Omental fat pad (tissue), 4 donors: ENCODE results near the gene C16orf95. TPM values are rescaled to one million over a fixed set of nuclear protein-coding genes. Genes with fewer than 3 reads are reported as not detected.

ENCODE experiments used
- ATAC-seq: fragments of 150-250 bp; one replicate; pipeline ENCODE4 v1.9.1; 2016; ENCODE audit warnings: mild to moderate bottlenecking, moderate library complexity; ENCODE audit not compliant: low FRiP score
- DNase-seq: peaks from one replicate; pipeline ENCODE4 v3.0.0-alpha.2; 2019; ENCODE audit warnings: low spot score
- total RNA-seq, 4 donors: library from RNA; depleted of rRNA; stranded (reverse); fragments of >200 nt; gene quantifications; one replicate each; pipeline ENCODE4 v1.1.0, GENCODE V29; 2016
- TF ChIP-seq, protein P1 (sequence below), 3 donors: fragments of 450-650 bp; IDR thresholded peaks; one replicate each; pipeline ENCODE4 v1.5.1; 2016 to 2017; ENCODE audit warnings: antibody characterized with exemption in 3 of 3, mild to moderate bottlenecking in 3 of 3, moderate library complexity in 2 of 3

C16orf95 gene
- total RNA-seq, 4 donors from 2014 or later: 1.6 to 7.1 (median 2.5) TPM

- no peak for ATAC-seq
- no peak for DNase-seq
- TF ChIP-seq, protein P1, sequence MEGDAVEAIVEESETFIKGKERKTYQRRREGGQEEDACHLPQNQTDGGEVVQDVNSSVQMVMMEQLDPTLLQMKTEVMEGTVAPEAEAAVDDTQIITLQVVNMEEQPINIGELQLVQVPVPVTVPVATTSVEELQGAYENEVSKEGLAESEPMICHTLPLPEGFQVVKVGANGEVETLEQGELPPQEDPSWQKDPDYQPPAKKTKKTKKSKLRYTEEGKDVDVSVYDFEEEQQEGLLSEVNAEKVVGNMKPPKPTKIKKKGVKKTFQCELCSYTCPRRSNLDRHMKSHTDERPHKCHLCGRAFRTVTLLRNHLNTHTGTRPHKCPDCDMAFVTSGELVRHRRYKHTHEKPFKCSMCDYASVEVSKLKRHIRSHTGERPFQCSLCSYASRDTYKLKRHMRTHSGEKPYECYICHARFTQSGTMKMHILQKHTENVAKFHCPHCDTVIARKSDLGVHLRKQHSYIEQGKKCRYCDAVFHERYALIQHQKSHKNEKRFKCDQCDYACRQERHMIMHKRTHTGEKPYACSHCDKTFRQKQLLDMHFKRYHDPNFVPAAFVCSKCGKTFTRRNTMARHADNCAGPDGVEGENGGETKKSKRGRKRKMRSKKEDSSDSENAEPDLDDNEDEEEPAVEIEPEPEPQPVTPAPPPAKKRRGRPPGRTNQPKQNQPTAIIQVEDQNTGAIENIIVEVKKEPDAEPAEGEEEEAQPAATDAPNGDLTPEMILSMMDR (IDR thresholded peaks at IDR 0.05): no peak
Measured at GRCh38 chr16:87352818-87353217, 35.6 kb upstream of the C16orf95 start.

DNA sequence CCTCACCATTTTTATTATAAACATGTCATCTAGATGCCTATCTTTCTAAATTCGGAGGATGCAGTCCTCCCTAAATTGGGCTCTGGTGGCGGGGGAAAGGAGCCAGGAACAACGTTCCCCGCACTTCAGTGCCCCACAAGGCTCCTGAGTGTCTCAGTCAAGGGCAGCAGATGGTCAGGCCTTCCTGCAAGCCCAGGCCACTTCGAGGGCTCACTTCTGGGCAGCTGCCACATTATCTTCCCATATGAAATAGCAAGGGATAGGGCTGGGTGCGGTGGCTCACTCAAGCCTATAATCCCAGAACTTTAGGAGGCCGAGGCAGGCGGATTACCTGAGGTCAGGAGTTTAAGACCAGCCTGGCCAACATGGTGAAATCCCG lies 34.1 kb upstream of the C16orf95 start:
- no peak for DNase-seq
- ATAC-seq: no peak
- TF ChIP-seq, protein P1 (IDR thresholded peaks at IDR 0.05): no peak

GRCh38 chr16:87350681-87351319 lies 33.6 kb upstream of the C16orf95 start:
- ATAC-seq (no peak), DNase-seq (no peak)
- TF ChIP-seq, protein P1 (IDR thresholded peaks at IDR 0.05): no peak

DNA sequence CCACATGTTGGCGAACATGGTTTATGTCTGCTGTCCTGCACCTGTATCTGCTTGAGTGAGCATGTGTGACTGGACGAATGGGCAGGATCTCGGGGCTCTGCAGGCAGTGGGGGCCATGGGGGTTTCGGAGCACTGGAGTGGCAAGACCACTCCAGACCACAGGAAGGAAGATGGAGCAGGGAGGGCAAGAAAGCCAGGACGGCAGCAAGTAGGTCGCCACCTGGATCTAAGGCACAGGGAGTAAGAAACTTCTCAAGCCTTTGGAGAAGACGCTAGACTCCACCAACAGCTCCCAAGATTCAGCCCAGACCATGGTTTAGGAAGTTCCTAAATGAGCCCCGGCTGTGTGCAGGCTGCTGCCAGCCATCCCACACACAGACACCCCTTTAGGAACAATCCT lies 32.8 kb upstream of the C16orf95 start:
- TF ChIP-seq, protein P1 (IDR thresholded peaks at IDR 0.05): no peak
- no peak for DNase-seq
- no peak for ATAC-seq

DNA sequence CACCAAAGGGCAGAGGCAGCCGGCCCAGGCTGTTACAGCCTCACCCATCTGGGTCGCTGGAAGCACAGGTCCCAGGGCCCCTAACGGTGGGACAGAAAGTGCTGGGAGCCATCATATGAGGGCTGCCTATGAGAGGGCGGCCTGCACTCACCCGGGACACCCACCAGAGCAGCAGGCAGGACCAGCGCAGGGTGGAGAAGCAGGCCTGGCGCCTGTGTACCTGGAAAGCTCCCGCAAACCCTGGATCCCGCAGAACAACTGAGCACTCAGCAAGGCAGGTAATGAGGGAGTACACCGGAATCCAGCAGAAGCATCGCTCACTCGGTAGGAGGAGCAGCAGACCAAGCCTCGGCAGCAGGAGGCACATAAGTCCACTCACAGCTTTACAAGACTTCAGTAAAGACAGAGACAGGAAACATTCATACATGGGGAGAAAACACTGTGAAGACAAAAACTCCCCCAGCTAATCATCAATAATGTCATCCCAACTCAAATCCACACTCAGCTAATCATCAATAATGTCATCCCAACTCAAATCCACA lies 31.5 kb upstream of the C16orf95 start:
- ATAC-seq (no peak), DNase-seq (no peak)
- TF ChIP-seq, protein P1 (IDR thresholded peaks at IDR 0.05): no peak

GRCh38 chr16:87347932-87348615 lies 30.9 kb upstream of the C16orf95 start:
- no peak for DNase-seq
- ATAC-seq: no peak
- TF ChIP-seq, protein P1 (IDR thresholded peaks at IDR 0.05): no peak
